HG03571 (cell line): Measurements from ENCODE around the gene IQGAP2.
"Not testable (repeated sequence)": the region's sequence is repeated elsewhere in the genome, so short reads cannot be mapped to it uniquely, and the experiment has no call there.

ENCODE experiments used
- ATAC-seq: cut with Tn5 transposase; IDR thresholded peaks from one replicate; pipeline ENCODE4 v1.9.1; 2021; ENCODE audit not compliant: unreplicated experiment

IQGAP2 gene

DNA sequence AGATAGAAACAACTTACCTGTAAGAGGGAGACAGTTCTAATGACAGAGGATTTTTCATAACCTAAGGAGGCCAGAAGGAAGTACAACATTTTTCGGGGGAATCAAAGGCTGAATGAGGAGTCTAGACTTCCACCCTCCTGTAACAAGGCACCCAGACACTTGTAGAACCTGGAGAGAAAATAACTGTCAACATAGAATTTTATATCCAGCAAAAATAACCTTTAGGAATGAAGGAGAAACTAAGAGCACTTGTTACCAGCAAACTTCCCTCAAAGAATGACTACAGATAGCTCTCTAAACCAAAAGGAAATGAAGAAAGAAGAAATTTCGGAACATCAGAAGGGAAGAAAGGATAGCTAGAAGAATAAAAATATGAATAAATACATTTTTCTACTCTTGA, 246.1 kb downstream of the IQGAP2 start:
- no peak for ATAC-seq

DNA sequence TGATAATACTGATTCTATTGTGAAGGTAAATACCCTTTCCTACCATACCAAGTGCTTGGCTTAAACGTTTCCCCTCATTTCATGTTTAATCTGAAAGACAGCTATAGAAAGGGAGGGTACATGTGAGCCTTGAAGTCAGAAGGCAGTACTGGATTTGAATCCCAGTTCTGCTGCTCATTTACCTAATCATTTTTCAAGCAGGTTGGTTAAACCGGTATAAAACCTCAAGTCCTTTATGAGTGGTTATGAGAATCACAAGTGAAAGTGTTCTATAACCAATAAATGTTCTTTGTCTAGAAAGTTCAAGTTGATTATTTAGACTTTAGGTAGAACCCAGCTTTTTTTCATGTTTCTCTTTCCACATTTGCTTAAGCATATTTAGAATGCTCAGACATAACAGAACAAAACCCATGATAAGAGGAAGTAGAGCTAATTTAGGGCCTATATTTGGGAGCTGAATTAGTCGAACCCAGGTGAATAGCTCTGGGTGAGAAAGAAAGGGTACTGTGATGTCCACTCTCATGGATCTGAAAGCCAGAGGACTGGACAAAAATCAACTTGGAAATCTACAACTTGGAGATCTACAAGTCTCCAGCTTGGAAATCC, 249.8 kb downstream of the IQGAP2 start:
- ATAC-seq, result no peak

DNA sequence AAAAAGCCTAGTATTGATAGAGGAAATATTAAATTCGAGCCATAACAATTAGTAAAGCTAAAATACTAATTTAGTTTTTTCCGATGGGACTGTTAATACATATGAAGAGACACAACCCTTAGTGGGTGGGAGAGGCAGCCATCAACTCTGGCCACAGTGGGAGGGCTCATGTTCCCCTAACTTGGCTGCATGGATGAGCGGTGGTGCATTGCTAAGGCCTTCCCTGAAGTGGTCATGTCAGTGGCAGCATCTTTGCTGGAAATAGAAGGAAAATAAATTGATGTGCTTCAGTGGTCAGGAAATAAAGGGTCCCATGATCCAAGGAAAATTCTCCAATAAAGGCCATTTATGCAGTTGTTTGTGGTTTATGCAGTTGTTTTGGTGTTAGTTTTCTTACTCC, 254.0 kb downstream of the IQGAP2 start:
- no peak for ATAC-seq

DNA sequence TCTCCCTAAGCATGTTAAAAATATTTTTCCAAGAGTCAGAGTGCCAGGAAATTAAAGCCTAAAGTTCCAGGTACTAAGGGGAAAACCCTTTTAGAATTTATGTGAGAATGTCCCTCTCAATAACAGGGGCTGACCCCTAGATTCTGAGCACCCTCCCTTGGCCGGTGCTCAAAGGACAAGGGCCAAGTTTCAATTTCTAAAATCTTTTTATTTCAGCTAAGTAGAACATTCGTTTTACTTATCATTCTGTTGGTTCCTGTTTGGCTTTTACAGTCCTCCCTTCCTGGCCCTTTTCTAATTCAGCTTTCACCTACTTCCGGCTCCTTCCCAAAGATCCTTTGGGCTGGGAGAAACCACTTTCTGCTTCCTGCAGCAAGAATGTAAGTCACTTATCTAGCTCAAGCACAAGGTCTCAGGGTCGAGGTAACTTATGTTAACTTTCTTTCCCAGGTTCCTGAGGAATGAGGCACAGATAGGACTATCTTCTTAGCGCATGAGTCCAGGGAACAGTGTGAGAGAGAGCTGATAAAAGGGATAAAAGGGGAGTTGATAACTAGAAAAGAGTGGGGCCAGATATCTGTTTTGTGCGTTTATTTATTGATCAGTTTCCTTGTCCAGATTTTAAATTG, 254.7 kb downstream of the IQGAP2 start:
- ATAC-seq, result no peak

DNA sequence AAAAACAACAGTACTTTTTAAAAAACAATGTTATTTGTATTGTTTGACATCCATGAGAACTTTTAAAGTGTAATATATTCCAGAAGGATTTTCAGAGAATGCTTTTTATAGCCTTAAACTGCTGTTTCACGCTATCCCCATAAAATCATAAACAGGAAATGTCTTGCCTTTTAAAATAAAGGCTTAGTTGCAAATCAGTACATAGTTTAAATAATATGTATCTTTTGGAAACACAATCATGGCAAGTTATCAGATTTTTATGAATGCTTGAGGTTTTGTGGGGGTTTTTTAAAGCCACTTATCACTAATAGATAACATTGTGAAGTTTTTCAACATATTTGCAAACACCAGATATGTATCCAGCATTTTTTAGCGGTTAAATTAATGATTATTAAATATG, 257.3 kb downstream of the IQGAP2 start:
- ATAC-seq, result no peak

DNA sequence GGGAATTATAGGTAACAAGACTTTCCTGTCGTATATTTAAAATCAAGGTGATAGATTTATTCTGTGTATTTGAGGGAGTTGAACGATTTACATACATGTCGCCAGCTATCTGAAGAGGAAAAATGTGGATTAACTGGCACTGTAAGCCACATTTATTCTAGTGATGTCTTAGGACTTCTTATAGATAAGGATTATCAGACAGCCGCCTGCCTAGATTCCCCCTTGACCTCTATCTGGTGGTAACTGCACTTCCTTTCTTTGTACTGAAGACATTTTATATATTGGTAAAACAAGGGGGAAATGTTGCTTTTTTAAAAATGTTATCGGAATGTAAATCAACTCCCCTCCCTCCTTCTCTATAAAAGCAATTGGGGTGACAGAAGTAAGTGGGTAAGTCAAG, 259.4 kb downstream of the IQGAP2 start:
- no peak for ATAC-seq

DNA sequence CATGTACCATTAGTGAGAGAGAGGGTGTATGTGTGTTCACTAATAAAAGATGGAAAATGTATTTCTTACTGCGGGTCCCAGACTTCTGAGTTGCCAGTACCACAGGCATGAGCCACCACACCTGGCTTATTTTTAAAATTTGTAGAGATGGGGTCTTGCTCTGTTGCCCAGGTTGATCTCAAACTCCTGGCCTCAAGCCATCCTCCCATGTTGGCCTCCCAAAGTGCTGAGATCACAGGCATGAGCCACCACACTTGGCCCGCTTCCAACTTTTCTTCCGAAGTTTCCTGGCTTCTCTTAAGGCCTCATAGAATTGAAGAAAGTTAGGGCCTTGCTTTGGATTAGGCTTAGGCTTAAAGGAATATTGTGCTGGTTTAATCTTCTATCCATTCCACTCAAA, 260.5 kb downstream of the IQGAP2 start:
- no peak for ATAC-seq

DNA sequence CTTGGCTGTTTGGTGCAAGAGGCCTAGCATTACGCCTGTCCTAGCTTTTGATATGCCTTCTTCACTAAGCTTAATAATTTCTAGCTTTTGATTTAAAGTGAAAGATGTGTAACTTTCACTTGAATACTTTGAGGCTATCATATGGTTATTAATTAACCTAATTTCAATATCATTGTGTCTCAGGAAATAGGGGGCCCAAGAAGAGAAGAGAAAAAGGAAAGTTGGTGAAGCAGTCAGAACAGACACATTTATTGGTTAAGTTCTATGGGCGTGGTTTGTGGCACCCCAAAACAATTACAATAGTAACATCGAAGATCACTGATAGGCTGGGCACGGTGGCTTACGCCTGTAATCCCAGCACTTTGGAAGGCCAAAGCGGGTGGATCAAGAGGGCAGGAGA, 261.0 kb downstream of the IQGAP2 start:
- ATAC-seq, result peak; percentile 85

DNA sequence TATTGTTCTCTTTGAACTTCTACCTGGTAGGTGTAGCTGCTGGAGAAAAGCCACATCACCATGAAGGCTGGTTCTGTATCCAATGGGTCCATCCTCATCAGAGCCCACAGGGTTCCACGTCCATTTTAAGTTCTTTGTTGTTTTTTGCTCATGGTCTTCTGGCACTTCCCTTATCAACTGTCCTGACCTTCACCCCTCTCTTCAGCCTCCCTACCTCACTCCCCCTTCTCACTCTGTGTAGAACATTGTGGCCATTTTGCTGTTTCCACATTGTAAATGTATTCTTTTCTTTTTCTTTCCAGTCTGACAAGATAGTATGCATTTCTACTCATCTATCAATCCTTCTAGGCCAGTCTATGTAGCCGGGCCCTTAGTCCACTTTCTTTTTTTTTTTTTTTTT, 264.4 kb downstream of the IQGAP2 start:
- ATAC-seq, result no peak

DNA sequence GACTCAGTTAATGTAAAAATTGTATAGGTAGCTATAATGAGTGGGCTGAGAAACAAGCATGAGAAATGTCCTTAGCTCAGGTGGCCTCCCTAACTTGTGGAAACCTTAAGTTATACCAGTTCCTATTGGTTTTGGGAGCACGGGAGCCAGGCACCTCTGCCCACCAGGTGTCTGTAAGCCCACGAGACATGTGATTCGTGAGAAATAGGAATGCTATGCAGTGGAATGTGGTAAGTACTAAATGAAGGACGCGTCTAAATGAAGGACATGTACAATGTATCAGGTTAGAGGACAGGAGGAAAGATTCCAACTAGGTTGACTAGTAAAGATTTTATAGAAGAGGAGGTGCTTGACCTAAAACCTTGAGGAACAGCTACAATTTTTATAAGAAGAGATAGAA, 266.2 kb downstream of the IQGAP2 start:
- ATAC-seq, result no peak

DNA sequence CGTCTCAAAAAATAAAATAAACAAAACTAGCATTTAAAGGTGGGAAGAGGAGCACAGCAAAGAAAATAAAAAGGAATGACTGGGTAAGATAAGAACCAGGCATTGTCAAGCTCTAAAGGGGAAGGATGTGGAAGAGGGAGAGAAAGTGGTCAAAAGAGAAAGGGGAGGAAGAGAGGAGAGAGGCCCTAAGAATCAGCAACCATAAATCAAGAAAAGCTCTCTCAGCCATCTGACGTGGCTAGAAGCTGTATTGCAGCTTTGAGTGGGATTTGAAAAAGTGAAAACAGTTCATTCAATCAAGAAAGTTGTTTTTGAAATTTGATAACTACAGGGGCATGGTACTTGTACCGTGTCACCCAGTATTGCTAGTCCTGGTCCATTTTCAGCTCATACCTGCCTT, 267.4 kb downstream of the IQGAP2 start:
- no peak for ATAC-seq

DNA sequence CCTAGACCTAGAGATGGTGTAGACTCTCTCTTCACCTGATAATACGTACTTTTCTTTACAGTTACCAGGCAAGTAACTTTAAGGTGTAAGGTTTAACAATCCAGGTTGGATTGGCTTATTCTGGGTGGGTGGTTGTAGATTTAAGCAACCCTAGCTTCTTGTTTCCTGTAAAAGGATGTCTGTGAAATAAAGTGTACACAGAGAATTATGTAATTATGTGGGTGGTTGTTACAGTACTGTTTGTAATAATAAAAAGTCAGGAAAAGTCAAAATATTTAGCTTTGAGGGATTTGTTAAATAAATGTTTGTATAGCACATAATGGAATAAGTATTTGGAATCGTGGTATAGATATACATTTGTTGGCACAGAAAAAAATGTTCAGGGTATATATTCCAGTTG, 269.2 kb downstream of the IQGAP2 start:
- ATAC-seq, result no peak

DNA sequence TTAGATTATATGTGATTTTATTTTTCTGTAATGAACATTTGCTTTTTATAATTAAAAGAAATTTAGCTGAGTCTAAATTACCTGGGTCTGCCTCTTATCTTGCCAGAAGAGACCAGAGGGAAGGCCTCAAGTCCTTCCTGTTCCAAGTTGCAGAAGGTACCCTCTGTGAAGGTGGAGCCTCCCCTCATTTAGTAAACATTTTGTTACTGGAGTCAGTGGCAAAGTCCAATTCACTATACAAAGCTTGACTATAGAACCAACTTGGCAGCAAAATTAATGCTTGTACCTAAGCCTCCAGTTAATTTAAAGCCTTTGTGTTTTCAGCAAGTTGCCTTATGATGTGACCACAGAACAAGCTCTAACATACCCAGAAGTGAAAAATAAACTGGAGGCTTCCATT, 270.0 kb downstream of the IQGAP2 start:
- no peak for ATAC-seq

DNA sequence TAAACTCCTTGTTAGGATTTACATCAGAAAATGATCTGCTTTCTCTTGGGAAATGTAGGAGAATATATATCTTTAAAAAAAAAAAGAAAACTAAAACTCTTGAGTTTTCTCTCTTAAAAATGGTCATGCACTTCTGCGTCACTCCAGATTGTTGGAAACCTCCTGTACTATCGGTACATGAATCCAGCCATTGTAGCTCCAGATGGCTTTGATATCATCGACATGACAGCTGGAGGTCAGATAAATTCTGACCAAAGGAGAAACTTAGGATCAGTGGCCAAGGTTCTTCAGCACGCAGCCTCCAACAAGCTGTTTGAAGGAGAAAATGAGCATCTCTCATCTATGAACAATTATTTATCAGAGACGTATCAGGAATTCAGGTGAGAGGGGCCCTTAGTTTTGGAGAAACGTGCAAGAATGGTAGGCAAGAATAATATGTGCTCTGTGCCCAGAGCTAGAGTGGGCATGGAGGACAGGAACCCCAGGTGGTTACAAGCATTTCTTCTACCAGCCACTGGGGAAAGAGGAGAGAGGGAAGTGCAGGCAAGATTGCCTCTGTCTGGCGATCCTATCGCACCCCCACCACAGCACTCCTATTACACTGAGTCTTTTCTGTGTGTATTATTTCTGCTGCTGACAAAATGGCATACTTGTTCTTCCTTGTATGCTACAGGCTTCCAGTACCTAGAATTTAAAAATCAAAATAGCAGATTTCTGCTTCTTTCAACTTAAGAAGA, 271.4 kb downstream of the IQGAP2 start:
- ATAC-seq, result no peak

DNA sequence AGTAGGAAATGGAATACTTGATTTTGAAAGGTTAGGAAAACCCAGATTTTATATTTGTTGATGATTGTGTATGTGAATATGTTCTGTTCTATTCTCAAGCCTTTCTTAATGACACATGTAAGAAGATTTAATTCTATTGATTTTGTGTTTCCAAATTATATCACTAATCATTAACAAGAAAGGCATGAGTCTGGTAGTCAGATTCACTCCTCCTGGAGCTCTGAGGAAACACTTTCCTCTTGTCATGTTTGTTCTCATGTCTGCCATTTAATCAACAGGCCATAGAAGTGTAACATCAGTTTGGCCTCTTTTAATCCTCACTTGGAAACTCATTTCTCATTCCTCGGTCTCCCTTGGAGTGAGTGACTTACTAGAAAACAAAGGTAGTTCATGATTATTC, 272.3 kb downstream of the IQGAP2 start:
- no peak for ATAC-seq

DNA sequence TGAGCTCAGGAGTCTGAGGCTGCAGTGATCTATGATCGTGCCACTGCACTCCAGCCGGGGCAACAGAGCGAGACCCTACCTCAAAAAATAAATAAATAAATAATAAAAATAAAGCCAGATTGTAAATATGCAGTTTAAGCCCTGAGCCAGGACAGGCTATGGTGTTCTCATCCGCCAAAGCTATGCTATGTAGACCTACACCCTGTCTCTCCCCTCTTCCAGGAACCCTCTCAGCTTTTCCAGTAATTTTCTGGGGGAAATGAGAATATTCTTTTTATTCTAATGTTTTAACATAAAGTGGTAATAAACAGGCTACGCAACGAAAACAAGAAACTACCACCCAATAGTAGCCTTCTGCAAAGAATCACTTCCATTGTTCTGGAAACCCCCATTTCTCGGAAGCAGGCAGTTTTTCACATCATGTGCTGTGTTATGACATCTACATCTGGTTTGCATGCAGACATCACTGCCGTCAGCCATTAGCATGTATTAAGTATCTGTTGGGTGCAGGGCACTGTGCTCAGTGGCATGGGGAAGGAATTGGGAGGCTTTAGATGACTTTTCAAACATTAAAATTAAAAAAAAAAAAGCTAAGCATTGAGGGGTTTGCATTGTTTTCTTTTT, 274.9 kb downstream of the IQGAP2 start:
- ATAC-seq, result no peak

DNA sequence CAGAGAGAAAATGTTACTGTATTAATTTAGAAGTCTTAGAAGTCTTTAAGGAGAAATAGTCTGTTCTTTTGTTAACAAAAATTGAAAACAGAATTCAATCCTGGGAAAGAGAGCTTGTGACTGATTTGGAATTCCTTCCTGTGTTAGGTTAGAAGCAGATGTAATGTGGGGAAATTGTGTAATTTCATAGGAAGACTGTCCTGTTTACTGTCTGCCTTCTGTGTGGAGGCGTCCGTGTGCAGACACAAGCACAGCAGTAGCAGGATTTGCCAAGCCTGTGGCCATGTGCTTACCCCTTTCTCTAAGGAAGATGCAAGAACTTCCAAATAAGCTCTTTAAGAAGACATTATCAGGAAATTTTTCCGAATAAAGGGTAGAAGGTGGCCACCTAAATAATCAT, 276.1 kb downstream of the IQGAP2 start:
- no peak for ATAC-seq

DNA sequence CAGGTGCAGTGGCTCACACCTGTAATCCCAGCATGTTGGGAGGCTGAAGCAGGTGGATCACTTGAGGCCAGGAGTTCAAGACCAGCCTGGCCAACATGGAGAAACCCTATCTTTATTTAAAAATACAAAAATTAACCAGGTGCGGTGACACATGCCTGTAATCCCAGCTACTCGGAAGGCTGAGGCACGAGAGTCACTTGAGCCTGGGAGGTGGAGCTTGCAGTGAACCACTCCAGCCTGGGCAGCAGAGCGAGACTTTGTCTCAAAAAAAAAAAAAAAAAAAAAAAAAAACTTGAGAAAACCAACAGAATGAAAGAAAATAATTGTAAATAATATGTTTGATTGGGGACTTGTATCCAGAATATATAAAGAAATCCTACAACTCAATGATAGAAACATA, 277.7 kb downstream of the IQGAP2 start:
- not testable (repeated sequence) for ATAC-seq

DNA sequence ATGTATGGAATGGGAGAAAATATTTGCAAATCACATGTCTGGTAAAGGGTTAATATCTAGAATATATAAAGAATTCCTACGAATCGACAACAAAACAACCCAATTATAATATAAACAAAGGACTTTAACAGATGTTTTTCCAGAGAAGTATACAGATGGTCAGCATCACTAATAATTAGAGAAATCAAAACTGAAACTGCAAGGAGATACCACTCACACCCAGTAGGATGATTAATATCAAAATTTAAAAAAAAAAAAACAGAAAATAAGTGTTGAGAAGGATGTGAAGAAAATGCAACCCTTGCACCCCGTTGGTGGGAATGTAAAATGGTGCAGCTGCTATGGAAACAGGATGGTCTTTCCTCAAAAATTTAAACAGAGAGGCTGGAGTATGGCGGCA, 278.2 kb downstream of the IQGAP2 start:
- no peak for ATAC-seq

DNA sequence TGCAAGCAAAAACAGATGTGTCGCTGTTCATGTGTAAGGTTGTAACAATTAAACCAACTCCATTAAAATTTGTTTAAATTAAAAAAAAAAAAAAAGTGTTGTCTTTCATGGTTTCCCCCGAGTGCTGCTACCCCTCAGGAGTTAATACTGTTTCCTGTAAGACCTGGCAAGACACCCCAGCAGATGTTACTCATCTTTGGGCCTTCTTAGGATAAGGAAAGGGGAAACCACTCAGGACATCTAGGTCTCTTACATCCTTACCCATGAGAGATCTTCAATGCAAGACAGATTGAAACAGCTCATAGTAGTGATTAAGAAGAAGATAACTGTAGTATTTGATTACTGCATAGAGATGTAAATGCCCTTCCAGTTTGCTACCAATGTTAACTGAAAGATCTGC, 279.3 kb downstream of the IQGAP2 start:
- no peak for ATAC-seq

DNA sequence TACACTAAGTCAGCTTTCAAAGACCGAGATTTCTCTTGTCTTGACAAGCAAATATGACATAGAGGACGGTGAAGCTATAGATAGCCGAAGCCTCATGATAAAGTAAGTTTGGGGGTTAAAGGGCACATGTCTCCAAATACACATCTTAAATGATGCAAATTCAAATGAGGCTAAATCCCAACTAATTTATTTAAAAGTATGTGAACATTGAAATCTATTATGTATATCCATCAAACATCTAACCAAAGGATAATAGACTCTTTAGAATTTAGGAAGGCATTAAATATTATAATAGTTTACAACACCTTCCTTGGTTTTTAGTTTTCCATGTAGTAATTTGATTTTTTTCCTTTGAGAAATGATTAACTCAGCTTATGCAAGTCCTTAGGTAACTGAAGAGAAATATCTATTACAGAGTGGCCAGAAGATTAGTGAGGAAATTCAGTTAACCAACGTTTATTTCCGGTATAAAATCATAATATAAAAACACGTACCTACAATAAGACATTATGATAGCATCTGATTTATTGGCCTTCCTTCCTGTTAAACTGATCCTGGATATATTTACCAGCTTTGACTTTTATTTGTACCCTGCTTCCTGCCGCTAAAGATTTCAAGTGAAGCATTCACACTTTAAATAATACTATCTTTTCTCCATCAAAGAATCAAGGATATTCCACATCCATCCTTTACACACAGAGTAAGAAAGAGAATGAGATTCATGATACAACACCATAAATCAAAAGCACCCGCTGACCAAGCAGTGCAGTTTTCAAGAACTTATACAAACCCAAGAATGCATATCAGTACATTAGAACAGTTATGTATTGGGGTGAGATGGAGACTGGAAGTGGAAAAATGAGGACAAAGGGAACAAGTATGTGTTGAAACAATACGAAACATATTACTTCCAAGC, 281.0 kb downstream of the IQGAP2 start:
- no peak for ATAC-seq
